GM12878 (cell line): ENCODE measurements around the gene CD209. TPM values are rescaled to one million over a fixed set of nuclear protein-coding genes. Genes with fewer than 3 reads are reported as not detected.

Experiments used
- ATAC-seq: fragments of 200-7000 bp; cut with Tn5 transposase; 3 replicates; pipeline ENCODE4 v1.9.1; 2020; ENCODE audit warnings: mild to moderate bottlenecking, moderate library complexity
- BruUV-seq: library from RNA; stranded (reverse); fragments of 400-500 nt; replicated peaks from 2 replicates; lab custom pipeline; 2021; lab: Mats Ljungman, UMichigan
- CTCF ChIA-PET: fragments of 300-600 bp; sonication (Branson Sonifier 250); formaldehyde crosslinking; extraction: SDS; loops from one replicate; lab custom pipeline; 2021; ENCODE audit warnings: inconsistent platforms; lab: Yijun Ruan, JAX
- POLR2A ChIA-PET: fragments of 350-600 bp; formaldehyde crosslinking; extraction: SDS; loops from one replicate; lab custom pipeline; 2021; ENCODE audit warnings: inconsistent platforms; lab: Charles Lee
- RAD21 ChIA-PET: fragments of 300-600 bp; sonication (Branson Sonifier 250); formaldehyde crosslinking; loops from one replicate; lab custom pipeline; 2023; ENCODE audit warnings: antibody characterized with exemption; ENCODE audit not compliant: unreplicated experiment; lab: Charles Lee
- SMC1A ChIA-PET: fragments of 300-600 bp; sonication (Branson Sonifier 250); formaldehyde crosslinking; loops from one replicate; lab custom pipeline; 2023; ENCODE audit not compliant: unreplicated experiment, uncharacterized antibody; lab: Charles Lee
- DNase-seq: peaks from one replicate; pipeline ENCODE4 v3.0.0-alpha.2; 2011; ENCODE audit warnings: low read depth, low spot score
- FAIRE-seq: peaks from 3 replicates; lab custom pipeline; 2011; peaks lifted over from hg19 to GRCh38; lab: Jason Lieb, UNC
- H2AFZ ChIP-seq: 2 replicates; pipeline ENCODE4 v1.6.0; 2011; ENCODE audit warnings: low read depth, low read length, control low read depth; ENCODE audit not compliant: control insufficient read depth
- H3K27ac ChIP-seq: 2 replicates; pipeline ENCODE4 v1.5.1; 2011; ENCODE audit warnings: control low read depth; ENCODE audit not compliant: control insufficient read depth, insufficient read depth
- H3K27me3 ChIP-seq, 2 experiments: replicated peaks in 1 of 2; 2 replicates each; pipeline versions ENCODE4 v1.6.0 to v1.6.1; 2011; ENCODE audit warnings: low read length in 1 of 2; ENCODE audit not compliant: control insufficient read depth in 2 of 2, insufficient read depth in 2 of 2
- H3K36me3 ChIP-seq, 2 experiments: 2 replicates each; pipeline ENCODE4 v1.5.1; 2011; ENCODE audit warnings: low read length in 1 of 2; ENCODE audit not compliant: control insufficient read depth in 2 of 2, insufficient read depth in 2 of 2
- H3K4me1 ChIP-seq: 2 replicates; pipeline ENCODE4 v1.6.1; 2011; ENCODE audit warnings: mild to moderate bottlenecking, low read length, moderate library complexity, mixed read lengths; ENCODE audit not compliant: control insufficient read depth, insufficient read depth
- H3K4me2 ChIP-seq: 2 replicates; pipeline ENCODE4 v1.6.0; 2011; ENCODE audit warnings: control low read depth; ENCODE audit not compliant: control insufficient read depth, insufficient read depth
- H3K4me3 ChIP-seq: fragments of 200-600 bp; sonication (generic); 2 replicates; pipeline ENCODE4 v1.5.1; 2016
- H3K79me2 ChIP-seq: 2 replicates; pipeline ENCODE4 v1.6.0; 2011; ENCODE audit warnings: low read length; ENCODE audit not compliant: control insufficient read depth, insufficient read depth
- H3K9ac ChIP-seq: 2 replicates; pipeline ENCODE4 v1.8.0; 2011; ENCODE audit warnings: low read length, control low read depth, mixed read lengths; ENCODE audit not compliant: control insufficient read depth, insufficient read depth
- H3K9me3 ChIP-seq: replicated peaks from 3 replicates; pipeline ENCODE4 v1.5.1; 2011; ENCODE audit warnings: mild to moderate bottlenecking, low read length; ENCODE audit not compliant: control insufficient read depth, insufficient read depth
- H4K20me1 ChIP-seq: 2 replicates; pipeline ENCODE4 v1.6.0; 2011; ENCODE audit not compliant: control insufficient read depth, insufficient read depth
- ATF7 ChIP-seq: fragments of 450-650 bp; IDR thresholded peaks from 2 replicates; pipeline ENCODE4 v1.6.1; 2016; ENCODE audit warnings: low read depth, mild to moderate bottlenecking
- BHLHE40 ChIP-seq, 2 experiments: fragments of 450-650 bp in 1 of 2; IDR thresholded peaks; 2 replicates each; pipeline ENCODE4 v1.6.1; 2011 to 2017; ENCODE audit warnings: low read depth in 2 of 2, borderline replicate concordance in 1 of 2, improper control_type of control experiment in 1 of 2, low read length in 1 of 2, mild to moderate bottlenecking in 1 of 2
- FOXM1 ChIP-seq: IDR thresholded peaks from 2 replicates; pipeline ENCODE4 v1.6.1; 2012; ENCODE audit warnings: low read depth, mild to moderate bottlenecking, inconsistent platforms, low read length, moderate library complexity
- HDGF ChIP-seq: fragments of 450-650 bp; IDR thresholded peaks from 2 replicates; pipeline ENCODE4 v1.6.1; 2016; ENCODE audit warnings: antibody characterized with exemption
- IRF5 ChIP-seq: fragments of 450-650 bp; IDR thresholded peaks from 2 replicates; pipeline ENCODE4 v1.6.1; 2017; ENCODE audit warnings: borderline replicate concordance
- JUNB ChIP-seq: IDR thresholded peaks from 2 replicates; pipeline ENCODE4 v1.6.1; 2016; ENCODE audit warnings: antibody characterized with exemption, mild to moderate bottlenecking
- PKNOX1 ChIP-seq: fragments of 450-650 bp; IDR thresholded peaks from 2 replicates; pipeline ENCODE4 v1.6.1; 2016; ENCODE audit warnings: mild to moderate bottlenecking
- POLR2A ChIP-seq: IDR thresholded peaks from 2 replicates; pipeline ENCODE4 v1.6.1; 2011; ENCODE audit warnings: low read depth, mild to moderate bottlenecking, low read length
- REST ChIP-seq: IDR thresholded peaks from 2 replicates; pipeline ENCODE4 v1.6.1; 2012; ENCODE audit warnings: mild to moderate bottlenecking, low read depth, low read length
- TBL1XR1 ChIP-seq: IDR thresholded peaks from 2 replicates; pipeline ENCODE4 v1.6.1; 2012; ENCODE audit warnings: low read depth, low read length, improper control_type of control experiment
- in situ Hi-C: fragments of 300-500 bp; cut with MboI; formaldehyde crosslinking; loops from 9 replicates; pipeline ENCODE4 v1.14.3; 2018; ENCODE audit warnings: mixed read lengths
- intact Hi-C: fragments of 100-400 bp; cut with micrococcal nuclease; formaldehyde crosslinking; loops from one replicate; pipeline ENCODE4 v1.14.2; 2022; ENCODE audit not compliant: unreplicated experiment
- polyA plus RNA-seq, 11 experiments: library from polyadenylated mRNA; depleted of rRNA in 4 of 11; unstranded in 6 of 11; stranded (reverse) in 5 of 11; fragments of >200 nt; fragmentation: Nextera tagmentation in 4 of 11; fragmentation: Illumina TruSeq in 1 of 11; extraction: Ambion mirVana in 4 of 11; extraction: Trizol in 1 of 11; gene quantifications; 1 replicate in 1 of 11; 2 replicates in 10 of 11; pipeline versions ENCODE4 v1.2.1 to v1.2.3, GENCODE V29; 2011 to 2016; ENCODE audit warnings: inconsistent platforms in 2 of 11, missing spikeins in 2 of 11, low read depth in 1 of 11
- total RNA-seq, 4 experiments: library from RNA; depleted of rRNA in 3 of 4; stranded (reverse); fragments of >200 nt in 3 of 4; fragmentation: Illumina TruSeq in 1 of 4; extraction: Trizol in 1 of 4; gene quantifications; 2 replicates each; pipeline versions ENCODE4 v1.2.1 to v1.2.3, GENCODE V29; 2013 to 2021

Gene CD209
- total and polyA plus RNA-seq, 10 of the 15 experiments (the other 5 are each of a cell fraction or from before 2014, with no cell fraction given): 0.04 to 0.21 (median 0.10) TPM; not detected in 3

GRCh38 chr19:7691497-7691896 is 55.8 kb downstream of the CD209 start:
- Histone ChIP-seq H2AFZ (no peak overlapping the region), H3K27me3 (no peaks in the 10 kb centered on the region), H3K36me3 (peaks cover 17 to 29% of the 10 kb centered on the region in 2 experiments; a peak in 3 of 4 replicates), H3K4me3 (0 out of 2 replicates have a peak overlapping the region, but pooled peaks have one; percentile 1), H3K4me2 (peak overlapping the region; percentile 45), H3K27ac (no peak overlapping the region), H4K20me1 (peaks cover 2% of the 10 kb centered on the region; the same call in 1 of the 2 replicates), H3K4me1 (peaks cover 31% of the 10 kb centered on the region), H3K79me2 (peaks cover 54% of the 10 kb centered on the region), H3K9ac (no peak overlapping the region), H3K9me3 (peaks cover 5% of the 10 kb centered on the region; the same call in 1 of the 3 replicates)
- ChIA-PET SMC1A (interaction anchor here (0.5 to 1.9 kb wide), 3 partner anchors 8 to 108 kb away, joined by 3 to 8 read pairs (median 4); no protein-coding TSS in a partner anchor), RAD21 (interaction anchor here (1.4 kb wide), 1 partner anchor 10 kb away, joined by 4 read pairs; the partner anchor contains the start of gene FCER2), CTCF (interaction anchor here (1.0 kb wide), 1 partner anchor 8 kb away, joined by 3 read pairs; no protein-coding TSS in a partner anchor), POLR2A (no interaction called here)
- no peak for FAIRE-seq
- TF ChIP-seq IRF5: peak; percentile 48; the same call in 1 of the 2 replicates
- 0 out of 2 replicates have a peak, but pooled peaks have one; percentile 5 for TF ChIP-seq POLR2A
- no peak for TF ChIP-seq FOXM1
- TF ChIP-seq ATF7: peak; percentile 94
- no peak for TF ChIP-seq REST
- TF ChIP-seq BHLHE40 (IDR thresholded peaks at IDR 0.05; ENCODE audit: borderline replicate concordance in 1 of 2, low read depth in 2 of 2, low read length in 1 of 2): peak in 1 of 2 experiments; percentile 9; a peak in 1 of 4 replicates
- TF ChIP-seq HDGF: peak; percentile 88
- no peak for TF ChIP-seq TBL1XR1
- TF ChIP-seq JUNB: no peak
- peak; percentile 28; the same call in 1 of the 2 replicates for TF ChIP-seq PKNOX1
- no peak for DNase-seq
- no peak for ATAC-seq
- intact Hi-C loops (loop anchor here (5.0 kb wide), 1 partner anchor 61 kb away; no protein-coding TSS in a partner anchor), in situ Hi-C loops (no loop called here)
- no TSS peak for BruUV-seq
